Ovary (tissue), 9 donors: ENCODE results near the gene TRAPPC10. TPM values are rescaled to one million over a fixed set of nuclear protein-coding genes. Genes with fewer than 3 reads are reported as not detected.

ENCODE experiments used
- DNase-seq, 5 donors: peaks; one replicate each; pipeline ENCODE4 v3.0.0-alpha.2; 2019 to 2020
- H3K27ac ChIP-seq, 2 donors: fragments of 200-600 bp; one replicate each; pipeline versions ENCODE4 v1.5.1 to v1.8.0; 2019 to 2022
- H3K27me3 ChIP-seq: fragments of 200-600 bp; one replicate; pipeline ENCODE4 v1.8.0; 2022
- H3K36me3 ChIP-seq: fragments of 200-600 bp; sonication (generic); one replicate; pipeline ENCODE4 v1.5.1; 2019
- H3K4me1 ChIP-seq: one replicate; pipeline ENCODE4 v1.8.1; 2013; ENCODE audit warnings: mild to moderate bottlenecking, moderate library complexity; ENCODE audit not compliant: insufficient read depth
- H3K4me3 ChIP-seq: fragments of 200-600 bp; sonication (generic); one replicate; pipeline ENCODE4 v1.5.1; 2017
- H3K9me3 ChIP-seq, 2 donors: fragments of 200-600 bp in 1 of 2; sonication (generic) in 1 of 2; one replicate each; pipeline versions ENCODE4 v1.5.1 to v1.8.1; 2013 to 2019; ENCODE audit warnings: mild to moderate bottlenecking in 1 of 2, moderate library complexity in 1 of 2
- CTCF ChIP-seq, 3 donors: fragments of 450-650 bp in 2 of 3; fragments of 200-600 bp in 1 of 3; IDR thresholded peaks; one replicate each; pipeline versions ENCODE4 v1.5.1 to v1.8.0; 2016 to 2022; ENCODE audit warnings: antibody characterized with exemption in 3 of 3, mild to moderate bottlenecking in 1 of 3
- EP300 ChIP-seq: sonication (generic); formaldehyde crosslinking; IDR thresholded peaks from one replicate; pipeline ENCODE4 v1.6.1; 2017; ENCODE audit warnings: antibody characterized with exemption
- POLR2A ChIP-seq: fragments of 450-650 bp; IDR thresholded peaks from one replicate; pipeline ENCODE4 v1.6.1; 2017; ENCODE audit warnings: antibody characterized with exemption, mild to moderate bottlenecking, moderate library complexity
- WGBS, 3 donors: extraction: QIAGEN DNeasy Blood & Tissue Kit in 1 of 3; methylation state at CpG; one replicate each; pipeline versions ENCODE4 v1.1.5 to v1.1.7; 2013 to 2017; 5-methylcytosine and 5-hydroxymethylcytosine counted together
- intact Hi-C, 4 donors: fragments of 100-400 bp; cut with DNase I; formaldehyde crosslinking; loops; one replicate each; pipeline versions ENCODE4 v1.11.0 to v1.15.1; 2022 to 2023
- polyA plus RNA-seq, 2 donors: library from polyadenylated mRNA; stranded (reverse); fragments of 200-250 nt in 1 of 2; fragments of 350-450 nt in 1 of 2; fragmentation: Illumina TruSeq in 1 of 2; extraction: RNeasy Lipid Tissue Mini Kit (QIAGEN cat#74804) in 1 of 2; gene quantifications; one replicate each; pipeline ENCODE4 v1.2.3, GENCODE V29; 2013 to 2014
- total RNA-seq, 7 donors: library from RNA; depleted of rRNA in 2 of 7; stranded (reverse); fragments of >200 nt in 2 of 7; fragmentation: NEBNext Ultra II Directional in 3 of 7; extraction: Animal tissue kit (Norgen Biotek cat#: 25700) in 3 of 7; gene quantifications; one replicate each; pipeline versions ENCODE4 v1.1.0 to v1.2.4, GENCODE V29; 2016 to 2023
- donor health status: DM: no; HTN: no; CAD: no; lungs with moderate emphysema.
- donor health status: DM: no; HTN: no; CAD: no.
- donor health status: Bipolar disorder and iron deficiency.
- donor health status: DM: yes; HTN: yes; CAD: no.
- donor health status: DM: no; HTN: no; CAD: no.
- donor health status: DM: yes; HTN: yes; CAD: no.

TRAPPC10 gene
- total and polyA plus RNA-seq, 9 donors = 7.9 to 30.1 (median 21.3) TPM

GRCh38 chr21:44065428-44065827, 53.3 kb downstream of the TRAPPC10 start:
- intact Hi-C loops = no loop called here
- H3K9me3 ChIP-seq = no peaks in the 10 kb centered on the region

GRCh38 chr21:44066116-44066515, 54.0 kb downstream of the TRAPPC10 start:
- no peak for TF ChIP-seq EP300
- TF ChIP-seq POLR2A = no peak
- no peak for TF ChIP-seq CTCF (IDR thresholded peaks at IDR 0.05)
- Histone ChIP-seq H3K36me3 (no peaks in the 10 kb centered on the region), H3K9me3 (no peaks in the 10 kb centered on the region), H3K4me3 (no peak overlapping the region), H3K27me3 (no peaks in the 10 kb centered on the region), H3K4me1 (no peaks in the 10 kb centered on the region), H3K27ac (no peak overlapping the region)
- intact Hi-C loops = no loop called here
- 93 to 94% (median 93%) methylated on average over 10 of the region's 10 CpGs for WGBS, 3 donors
- DNase-seq = no peak

More at GRCh38 chr21:44065428-44065827, 53.3 kb downstream of the TRAPPC10 start:
- no peaks in the 10 kb centered on the region for H3K27me3 ChIP-seq
- H3K27ac ChIP-seq = no peak overlapping the region
- WGBS, 3 donors = 91 to 92% (median 92%) methylated on average over 9 of the region's 9 CpGs
- no peak for DNase-seq
- no peak for TF ChIP-seq POLR2A
- TF ChIP-seq EP300 = no peak
- no peak for TF ChIP-seq CTCF (IDR thresholded peaks at IDR 0.05)
- no peak overlapping the region for H3K4me3 ChIP-seq
- no peaks in the 10 kb centered on the region for H3K36me3 ChIP-seq
- H3K4me1 ChIP-seq = no peaks in the 10 kb centered on the region

GRCh38 chr21:44067011-44067839, 55.1 kb downstream of the TRAPPC10 start:
- TF ChIP-seq EP300 = no peak
- no peak for TF ChIP-seq POLR2A
- no peak for TF ChIP-seq CTCF (IDR thresholded peaks at IDR 0.05)
- no peaks in the 10 kb centered on the region for H3K36me3 ChIP-seq
- intact Hi-C loops = no loop called here
- no peak overlapping the region for H3K4me3 ChIP-seq
- no peak overlapping the region for H3K27ac ChIP-seq
- no peaks in the 10 kb centered on the region for H3K4me1 ChIP-seq
- WGBS, 3 donors = 79 to 85% (median 82%) methylated on average over 15 of the region's 15 CpGs
- no peak for DNase-seq
- no peaks in the 10 kb centered on the region for H3K9me3 ChIP-seq
- no peaks in the 10 kb centered on the region for H3K27me3 ChIP-seq

GRCh38 chr21:44070391-44070790, 58.3 kb downstream of the TRAPPC10 start:
- Histone ChIP-seq H3K27ac (no peak overlapping the region), H3K4me1 (no peaks in the 10 kb centered on the region), H3K27me3 (no peaks in the 10 kb centered on the region), H3K36me3 (no peaks in the 10 kb centered on the region), H3K4me3 (no peak overlapping the region), H3K9me3 (no peaks in the 10 kb centered on the region)
- intact Hi-C loops = no loop called here
- DNase-seq = no peak
- TF ChIP-seq EP300 = no peak
- TF ChIP-seq POLR2A = no peak
- TF ChIP-seq CTCF (IDR thresholded peaks at IDR 0.05) = no peak
- WGBS, 3 donors = 94 to 96% (median 95%) methylated on average over 7 of the region's 7 CpGs
